CD1c-positive myeloid dendritic cell (primary cell): ENCODE measurements around the gene RFC1.
"Not testable (repeated sequence)": the region's sequence is repeated elsewhere in the genome, so short reads cannot be mapped to it uniquely, and the experiment has no call there.

Experiments
- DNase-seq: peaks from one replicate; pipeline ENCODE4 v3.0.0-alpha.2; 2016; ENCODE audit errors: extremely low spot score

RFC1 gene

GRCh38 chr4:39354254-39354552, 12.0 kb downstream of the RFC1 start:
- no peak for DNase-seq

DNA sequence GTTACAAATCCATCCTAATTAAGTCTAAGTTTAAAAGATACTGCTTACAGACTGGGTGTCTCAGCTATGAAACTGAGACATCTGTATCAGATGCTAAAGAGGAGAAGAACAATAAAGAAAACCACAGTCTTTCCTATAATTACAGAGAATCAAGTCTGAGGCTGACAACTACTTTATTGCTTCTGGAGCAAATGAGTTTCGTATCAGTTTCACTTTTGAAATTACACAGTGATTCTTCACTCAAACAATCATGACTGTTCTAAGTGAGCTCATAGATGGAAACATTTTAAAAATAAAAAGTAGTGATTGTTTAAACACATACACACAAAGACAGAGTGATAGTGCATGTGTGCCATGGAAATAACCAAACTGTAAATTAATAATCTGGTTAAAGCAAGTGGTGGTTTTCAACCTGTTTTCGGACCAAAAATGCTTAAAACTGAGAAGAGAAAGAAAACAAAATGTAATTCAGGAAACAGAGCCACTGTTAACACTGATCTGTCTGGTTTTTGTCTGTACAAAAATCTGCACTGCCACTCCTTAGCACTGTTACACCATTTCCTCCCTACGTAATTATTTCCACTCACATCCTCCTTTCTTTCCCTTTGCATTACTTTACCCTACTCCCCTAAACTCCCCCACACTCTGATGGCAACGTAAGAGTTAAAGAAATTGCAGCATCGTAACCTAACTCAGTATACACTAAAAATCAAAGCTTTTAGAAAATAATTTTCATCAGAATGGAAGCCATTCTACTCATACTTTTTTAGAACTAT, 12.5 kb downstream of the RFC1 start:
- peak; percentile 54 for DNase-seq

DNA sequence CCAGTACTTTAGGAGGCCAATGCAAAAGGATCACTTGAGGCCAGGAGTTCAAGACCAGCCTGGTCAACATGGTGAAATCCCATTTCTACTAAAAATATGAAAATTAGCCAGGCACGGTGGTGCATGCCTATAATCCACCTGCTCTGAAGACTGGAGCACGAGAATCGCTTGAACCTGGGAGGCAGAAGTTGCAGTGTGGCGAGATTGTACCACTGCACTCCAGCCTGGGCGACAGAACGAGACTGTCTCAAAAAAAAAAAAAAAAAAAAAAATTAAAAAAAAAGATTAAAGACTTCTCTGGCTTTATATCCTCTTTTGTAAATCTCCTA, 13.0 kb downstream of the RFC1 start:
- DNase-seq: not testable (repeated sequence)

DNA sequence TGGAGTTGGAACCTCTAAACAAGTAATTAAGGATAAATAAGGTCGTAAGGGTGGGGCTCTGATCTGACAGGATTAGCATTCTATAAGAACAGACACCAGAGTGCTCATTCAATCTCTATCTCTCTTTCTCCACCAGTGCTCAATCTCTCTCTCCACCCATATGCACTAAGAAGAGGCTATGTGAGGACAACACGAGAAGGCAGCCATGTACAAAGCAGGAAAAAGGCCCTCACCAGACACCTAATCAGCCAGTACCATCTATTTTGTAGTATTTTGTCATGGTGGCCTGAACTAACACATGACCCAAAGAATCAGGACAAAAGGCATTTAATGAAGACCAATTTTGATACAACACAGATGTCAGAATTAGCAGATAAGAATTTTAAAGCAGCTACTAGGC, 16.8 kb downstream of the RFC1 start:
- DNase-seq: no peak

GRCh38 chr4:39348371-39349315, 17.5 kb downstream of the RFC1 start:
- no peak for DNase-seq

GRCh38 chr4:39346856-39347519, 19.2 kb downstream of the RFC1 start:
- DNase-seq: no peak

- no peak for DNase-seq
Measured at GRCh38 chr4:39342731-39343130, 23.4 kb downstream of the RFC1 start.

GRCh38 chr4:39341075-39341725, 25.0 kb downstream of the RFC1 start:
- DNase-seq: no peak

- DNase-seq: no peak
Measured at GRCh38 chr4:39339968-39340367, 26.2 kb downstream of the RFC1 start.

GRCh38 chr4:39337841-39338240, 28.3 kb downstream of the RFC1 start:
- DNase-seq: no peak

DNA sequence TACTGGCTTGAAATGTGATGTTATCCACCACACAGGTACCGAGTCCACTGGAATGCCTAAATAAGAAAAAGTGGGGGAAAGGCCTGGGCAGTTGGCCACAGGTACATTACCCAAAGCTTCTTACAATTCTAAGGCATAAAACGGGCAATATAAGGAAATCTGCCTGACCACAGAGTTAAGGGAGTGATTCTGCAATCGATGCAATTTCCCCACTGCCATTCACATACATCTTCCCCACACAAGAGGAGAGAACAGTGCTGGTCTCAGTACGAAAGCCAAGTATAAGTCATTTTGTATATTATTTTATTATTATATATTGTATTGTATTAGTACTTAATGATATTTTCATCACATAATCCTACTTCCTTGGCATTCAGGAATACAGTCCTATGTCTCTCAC, 30.6 kb downstream of the RFC1 start:
- DNase-seq: no peak

- DNase-seq: no peak
Measured at GRCh38 chr4:39331191-39331590, 35.0 kb downstream of the RFC1 start.

GRCh38 chr4:39330353-39330752, 35.8 kb downstream of the RFC1 start:
- no peak for DNase-seq

GRCh38 chr4:39326468-39326977, 39.6 kb downstream of the RFC1 start:
- DNase-seq: no peak

- no peak for DNase-seq
Measured at GRCh38 chr4:39324897-39325613, 41.1 kb downstream of the RFC1 start.

DNA sequence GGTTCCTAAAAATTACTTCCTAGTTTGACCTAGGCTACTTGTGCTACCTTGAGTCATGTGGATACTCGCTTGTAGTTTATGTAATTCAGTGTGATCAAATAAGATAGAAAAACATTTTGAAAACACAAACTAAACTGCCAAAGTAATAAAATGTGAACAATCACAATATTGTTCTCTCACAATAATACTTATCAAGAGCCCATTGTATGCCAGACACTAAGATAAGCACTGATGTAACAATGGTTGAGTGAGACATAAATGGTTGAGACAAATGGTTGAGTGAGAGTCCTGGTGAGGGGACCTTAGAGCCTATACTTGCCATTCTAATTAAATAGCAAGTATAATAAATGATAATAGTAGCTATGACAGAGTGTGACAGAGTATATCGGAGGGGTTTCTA, 41.7 kb downstream of the RFC1 start:
- DNase-seq: no peak

- DNase-seq: no peak
Measured at GRCh38 chr4:39323821-39324220, 42.3 kb downstream of the RFC1 start.

DNA sequence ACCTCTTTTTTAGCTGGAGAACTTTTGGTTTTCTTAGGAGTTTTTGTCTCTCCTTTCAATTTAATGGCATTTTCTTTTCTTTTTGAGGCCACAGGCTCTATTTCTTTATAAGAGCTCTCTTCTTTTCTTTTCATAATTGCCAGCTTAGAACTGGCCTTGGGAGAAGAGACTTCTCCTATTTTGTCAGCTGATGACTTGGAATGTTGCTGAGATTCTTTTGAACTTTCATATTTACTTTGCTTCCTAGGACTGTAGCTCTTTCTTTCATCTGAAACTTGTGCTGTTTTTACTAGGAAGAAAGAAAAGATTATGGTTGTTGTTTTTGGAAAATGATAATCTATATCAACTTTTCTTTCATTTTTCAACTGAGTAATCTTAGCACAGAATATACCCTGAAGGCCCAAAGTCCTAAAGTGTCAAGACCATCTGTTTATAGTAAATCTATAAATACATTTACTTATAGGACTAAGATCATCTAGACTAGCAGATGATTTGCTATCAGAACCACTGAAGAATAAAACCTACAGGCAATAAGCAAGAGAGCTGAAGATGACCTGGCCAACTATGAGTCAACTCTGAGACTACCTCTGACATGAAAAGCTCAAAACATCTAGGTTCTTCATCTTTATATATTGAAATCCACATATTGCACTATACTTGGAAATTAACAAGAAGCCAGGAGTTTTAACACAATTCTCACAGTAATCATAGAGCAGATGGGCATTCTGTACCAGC, 45.6 kb downstream of the RFC1 start:
- no peak for DNase-seq

DNA sequence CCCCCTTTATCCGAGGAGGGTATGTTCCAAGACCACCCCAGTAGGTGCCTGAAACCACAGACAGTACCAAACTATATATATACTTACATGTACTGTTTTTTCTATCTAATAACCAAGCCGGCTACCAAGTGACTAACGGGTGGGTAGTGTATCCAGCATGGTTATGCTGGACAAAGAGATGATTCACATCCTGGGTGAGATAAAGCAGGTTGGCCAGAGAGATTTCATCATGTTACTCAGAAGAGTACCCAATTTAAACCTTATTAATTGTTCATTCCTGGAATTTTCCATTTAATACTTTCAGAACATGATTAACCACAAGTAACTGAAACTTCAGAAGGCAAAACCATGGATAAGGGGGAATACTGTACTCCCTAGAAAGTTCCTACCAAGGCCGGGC, 46.5 kb downstream of the RFC1 start:
- no peak for DNase-seq

DNA sequence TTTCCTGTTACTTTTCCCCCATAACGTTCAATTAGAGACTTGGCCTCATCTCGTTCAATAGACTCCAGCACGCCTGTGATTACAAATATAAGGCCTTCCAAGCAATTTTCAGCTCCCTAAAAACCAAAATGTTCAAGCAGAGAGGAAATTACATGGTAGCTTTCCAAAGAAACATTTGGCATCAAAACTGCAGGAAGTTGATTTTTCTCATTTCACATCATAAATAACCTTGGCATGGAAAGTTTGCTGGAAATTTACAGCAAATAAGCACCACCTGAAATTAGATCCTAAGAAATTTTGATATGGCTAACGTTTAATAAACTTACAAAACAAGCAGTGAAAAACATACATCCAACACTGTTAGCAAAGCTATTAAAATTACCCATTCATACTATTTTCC, 53.3 kb downstream of the RFC1 start:
- DNase-seq: no peak

DNA sequence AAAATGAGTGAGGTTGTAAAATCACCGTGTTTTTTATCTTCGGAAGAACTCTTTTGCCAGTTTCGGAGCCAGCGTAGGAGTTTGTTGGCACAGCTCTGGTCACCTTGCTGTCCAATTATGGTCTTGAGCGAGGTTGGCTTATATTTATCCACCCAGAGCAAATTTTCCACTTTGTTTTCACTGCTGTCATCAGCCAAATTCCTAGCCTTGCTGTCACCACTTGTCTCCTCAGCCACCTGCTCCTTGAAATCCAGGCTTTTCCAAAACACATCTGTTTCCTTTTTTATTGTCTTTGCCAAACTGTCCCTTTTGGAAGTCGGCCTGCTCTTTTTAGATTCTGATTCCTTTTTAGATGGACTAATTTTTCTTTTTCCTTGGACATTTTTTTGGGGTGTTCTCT, 57.6 kb downstream of the RFC1 start:
- DNase-seq: no peak
